Stimulated activated CD8-positive, alpha-beta memory T cell treated with anti-CD3 and anti-CD28 coated beads, Interleukin-2, amount 100 ng/mL, for 1 hour (primary cell): ENCODE data around the gene GLO1.
"Not testable (repeated sequence)": the region's sequence is repeated elsewhere in the genome, so short reads cannot be mapped to it uniquely, and the experiment has no call there.

Source experiments
- DNase-seq, 2 donors: peaks; one replicate each; pipeline ENCODE4 v3.0.0-alpha.2; 2020; ENCODE audit warnings: low read depth in 2 of 2

Gene GLO1

DNA sequence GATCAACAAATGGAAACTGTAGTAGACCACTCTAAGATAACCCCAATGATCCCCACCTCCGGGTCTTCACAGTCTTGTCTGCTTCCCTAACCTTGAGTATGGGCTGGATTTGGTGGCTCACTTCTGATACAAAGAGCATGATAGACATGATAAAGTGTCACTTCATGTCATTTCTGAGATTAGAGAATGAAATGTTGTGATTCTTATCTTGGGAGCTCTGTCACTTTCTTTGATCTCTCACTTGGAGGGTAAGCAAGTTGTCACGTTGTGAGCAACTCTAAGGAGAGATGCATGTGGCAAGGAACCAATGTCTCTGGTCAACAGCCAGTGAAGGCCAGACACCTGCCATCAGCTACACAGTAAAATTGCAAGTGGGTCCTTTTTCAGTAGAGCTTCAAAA lies 3.0 kb upstream of the GLO1 start:
- DNase-seq = no peak

DNA sequence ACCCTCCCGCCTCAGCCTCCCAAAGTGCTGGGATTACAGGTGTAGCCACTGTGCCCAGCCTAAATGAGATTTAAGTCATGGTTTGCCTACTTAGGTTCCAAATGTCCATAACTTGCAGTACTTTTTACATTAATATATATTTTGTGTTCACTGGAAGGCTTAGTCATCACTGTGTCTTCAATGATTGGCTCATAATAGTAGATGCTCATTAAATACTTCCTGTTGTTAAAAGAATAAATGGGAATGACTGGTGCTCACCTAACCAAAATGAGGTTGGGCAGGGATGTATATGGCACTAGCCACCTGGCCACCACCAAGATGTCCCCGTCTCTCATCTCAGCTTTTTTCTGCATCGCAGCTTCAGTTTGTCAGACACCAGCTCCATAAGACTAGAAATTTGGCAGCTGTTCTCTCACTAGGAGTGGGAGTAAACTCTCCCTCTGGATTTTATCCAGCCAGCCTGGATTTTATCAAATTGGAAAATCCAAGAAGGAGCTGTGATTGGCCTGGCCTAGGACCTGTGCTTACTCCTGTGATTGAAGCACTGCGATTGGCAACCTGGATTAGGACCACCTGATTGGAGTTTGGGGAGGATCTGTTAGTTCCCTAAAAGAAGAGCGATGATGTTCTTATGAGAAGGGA lies 1.1 kb upstream of the GLO1 start:
- DNase-seq = no peak

DNA sequence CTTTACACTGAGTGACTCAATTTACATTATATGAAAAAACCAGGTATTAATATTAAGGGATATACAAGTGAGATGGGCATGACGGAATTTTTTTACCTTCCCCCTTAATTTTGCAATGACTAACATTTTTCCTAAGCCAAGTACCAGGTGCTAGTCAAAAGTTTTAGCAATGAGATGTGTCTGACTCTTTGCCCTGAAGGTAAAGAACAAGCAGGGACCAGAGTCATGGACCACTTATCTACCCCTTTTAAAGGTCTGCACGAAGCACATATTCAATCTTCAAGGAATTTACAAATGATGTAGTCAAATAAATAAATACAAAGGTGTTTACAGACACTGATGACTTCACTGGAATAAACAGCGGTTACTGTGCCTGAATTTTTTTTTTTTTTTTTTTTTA lies 1.4 kb downstream of the GLO1 start:
- no peak for DNase-seq

DNA sequence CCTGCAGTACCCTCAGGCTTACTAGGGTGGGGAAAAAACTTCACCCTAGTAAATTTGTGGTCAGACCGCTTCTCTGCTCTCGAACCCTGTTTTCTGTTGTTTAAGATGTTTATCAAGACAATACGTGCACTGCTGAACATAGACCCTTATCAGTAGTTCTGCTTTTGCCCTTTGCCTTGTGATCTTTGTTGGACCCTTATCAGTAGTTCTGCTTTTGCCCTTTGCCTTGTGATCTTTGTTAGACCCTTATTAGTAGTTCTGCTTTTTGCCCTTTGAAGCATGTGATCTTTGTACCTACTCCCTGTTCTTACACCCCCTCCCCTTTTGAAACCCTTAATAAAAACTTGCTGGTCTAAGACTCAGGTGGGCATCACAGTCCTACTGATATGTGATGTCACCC lies 3.2 kb downstream of the GLO1 start:
- DNase-seq = not testable (repeated sequence)

DNA sequence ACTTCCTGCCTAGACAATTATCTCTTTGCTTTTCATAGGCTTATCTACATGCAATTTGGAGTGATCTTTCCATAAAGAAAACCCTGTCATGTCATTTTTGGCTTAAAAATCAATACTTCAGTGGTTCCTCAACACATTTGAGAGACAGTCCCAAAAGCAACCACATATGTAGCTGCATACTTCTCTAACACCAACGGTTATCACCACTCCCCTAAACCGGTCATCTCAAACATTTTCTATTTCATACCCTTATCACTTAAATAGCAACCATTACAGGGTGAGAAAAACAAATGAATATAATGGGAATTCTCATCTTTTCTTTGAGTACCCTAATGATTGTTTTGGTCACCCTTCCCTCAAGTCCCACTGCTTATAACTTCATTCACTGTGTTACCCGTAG lies 5.1 kb downstream of the GLO1 start:
- no peak for DNase-seq

DNA sequence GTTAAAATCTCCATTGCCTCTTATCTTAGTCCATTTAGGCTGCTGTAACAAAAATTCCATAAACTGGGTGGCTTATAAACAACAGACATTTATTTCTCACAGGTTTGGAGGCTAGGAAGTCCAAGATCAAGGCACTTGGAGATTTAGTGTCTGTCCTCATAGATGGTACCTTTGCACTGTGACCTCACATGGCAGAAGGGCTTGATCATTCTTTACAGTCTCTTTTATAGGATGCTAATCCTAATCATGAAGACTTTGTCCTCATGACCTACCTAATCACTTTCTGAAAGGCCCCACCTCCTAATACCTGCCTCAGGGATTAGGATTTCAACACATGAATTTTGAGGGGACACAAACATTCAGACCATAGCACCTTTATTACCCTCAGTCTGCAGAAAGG lies 6.6 kb downstream of the GLO1 start:
- no peak for DNase-seq

DNA sequence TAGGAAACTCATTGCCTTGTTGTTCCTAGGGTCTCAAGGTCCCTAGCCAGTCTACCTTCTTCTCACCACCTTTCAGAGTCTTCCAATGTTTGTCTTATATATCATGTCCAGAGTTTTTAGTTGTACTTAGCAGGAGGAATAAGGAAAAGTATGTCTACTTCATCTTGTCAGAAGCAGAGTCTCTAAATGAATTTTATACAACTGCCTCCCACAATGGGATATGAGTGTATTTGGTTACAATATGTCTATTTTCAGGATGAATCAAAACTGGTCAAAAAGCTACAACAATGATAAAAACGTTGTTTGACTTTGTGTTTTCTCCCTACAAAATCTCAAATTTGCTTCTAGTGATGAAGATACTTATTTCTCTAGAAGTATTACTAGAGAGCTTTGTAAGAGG lies 7.0 kb downstream of the GLO1 start:
- DNase-seq = no peak

DNA sequence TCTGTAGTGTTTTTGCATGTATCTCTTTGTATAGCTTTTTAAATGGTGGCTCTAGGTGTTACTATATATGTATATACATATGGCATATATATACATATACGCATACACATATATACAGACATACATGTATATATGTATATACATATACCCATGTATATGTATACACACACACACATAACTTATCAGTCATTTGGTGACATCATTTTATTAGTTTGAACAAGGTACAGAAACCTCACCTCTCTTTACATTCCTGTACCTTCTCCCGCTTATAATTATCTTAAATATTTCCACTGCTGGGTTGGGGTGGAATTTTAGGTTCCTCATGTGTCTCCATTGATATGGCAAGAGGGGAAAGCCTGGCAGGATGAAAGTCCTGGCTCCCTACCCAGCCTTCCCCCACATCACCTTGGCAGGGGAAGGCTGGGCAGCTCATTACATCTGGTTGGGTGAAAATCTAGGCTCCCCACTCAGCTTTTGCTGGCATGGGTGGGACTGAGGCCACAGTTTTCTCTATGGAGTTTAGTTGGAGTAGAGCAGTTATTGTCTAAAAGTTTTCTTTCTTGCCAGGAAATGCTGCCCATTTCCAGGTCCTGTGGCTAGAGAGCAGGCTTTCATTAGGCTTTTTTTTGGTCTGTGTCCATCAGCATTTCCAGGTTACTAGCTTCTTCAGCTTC lies 7.6 kb downstream of the GLO1 start:
- no peak for DNase-seq

DNA sequence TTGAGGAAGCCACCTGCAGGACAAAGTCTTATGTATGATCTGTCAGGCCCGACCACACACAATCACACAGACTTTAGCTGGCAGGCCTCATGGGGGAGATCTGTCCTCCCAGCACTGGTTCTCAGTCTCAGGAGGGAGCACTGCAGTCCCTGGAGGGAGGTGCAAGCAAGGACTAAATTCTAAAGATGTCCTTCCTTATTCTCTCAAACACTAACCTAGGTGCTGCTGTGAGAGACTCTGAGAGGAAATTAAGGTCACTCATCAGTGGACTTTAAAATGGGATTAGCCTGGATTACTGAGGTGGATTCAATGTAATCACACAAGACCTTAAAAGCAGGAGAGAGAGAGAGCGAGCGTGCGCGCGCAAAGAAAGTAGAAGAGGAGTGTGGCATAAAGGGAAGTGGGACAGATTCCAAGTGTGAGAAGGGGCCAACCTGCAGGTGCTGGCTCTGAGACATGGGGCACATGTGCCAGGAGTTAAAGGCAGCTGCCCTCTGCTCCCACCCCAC lies 14.3 kb downstream of the GLO1 start:
- no peak for DNase-seq

DNA sequence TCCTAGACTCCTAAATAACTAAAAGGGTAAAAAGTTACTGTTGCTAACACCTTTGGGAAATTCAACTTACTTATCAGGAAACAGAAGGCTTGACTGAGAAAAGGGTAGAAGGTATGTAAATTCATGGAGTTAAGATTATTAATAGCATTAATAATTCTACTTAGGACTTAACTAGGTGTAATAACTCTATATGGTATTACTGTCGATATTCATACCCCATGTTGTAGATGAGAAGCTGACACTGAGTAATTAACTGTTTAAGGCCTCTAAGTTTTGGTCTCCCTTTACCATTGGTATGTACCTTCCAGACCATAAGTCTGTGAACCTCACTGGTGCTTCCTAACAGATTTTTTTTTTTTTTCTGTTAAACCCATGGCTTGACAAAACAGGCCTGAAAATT lies 15.4 kb downstream of the GLO1 start:
- no peak for DNase-seq

DNA sequence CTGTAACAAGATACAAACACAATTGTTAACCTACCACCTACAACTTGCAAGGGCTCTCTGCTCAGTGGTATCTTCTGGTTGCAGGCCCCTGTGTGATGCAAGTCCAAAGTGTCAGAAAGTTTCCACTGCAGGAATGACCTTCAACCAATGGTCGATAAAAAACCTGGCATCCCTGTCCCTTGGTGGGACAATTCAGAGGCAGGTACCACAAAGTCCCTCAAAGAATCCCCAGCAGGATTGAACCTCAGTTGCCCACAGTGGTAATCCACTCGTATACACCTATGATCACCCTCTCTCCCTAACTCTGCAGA lies 15.9 kb downstream of the GLO1 start:
- DNase-seq = no peak

DNA sequence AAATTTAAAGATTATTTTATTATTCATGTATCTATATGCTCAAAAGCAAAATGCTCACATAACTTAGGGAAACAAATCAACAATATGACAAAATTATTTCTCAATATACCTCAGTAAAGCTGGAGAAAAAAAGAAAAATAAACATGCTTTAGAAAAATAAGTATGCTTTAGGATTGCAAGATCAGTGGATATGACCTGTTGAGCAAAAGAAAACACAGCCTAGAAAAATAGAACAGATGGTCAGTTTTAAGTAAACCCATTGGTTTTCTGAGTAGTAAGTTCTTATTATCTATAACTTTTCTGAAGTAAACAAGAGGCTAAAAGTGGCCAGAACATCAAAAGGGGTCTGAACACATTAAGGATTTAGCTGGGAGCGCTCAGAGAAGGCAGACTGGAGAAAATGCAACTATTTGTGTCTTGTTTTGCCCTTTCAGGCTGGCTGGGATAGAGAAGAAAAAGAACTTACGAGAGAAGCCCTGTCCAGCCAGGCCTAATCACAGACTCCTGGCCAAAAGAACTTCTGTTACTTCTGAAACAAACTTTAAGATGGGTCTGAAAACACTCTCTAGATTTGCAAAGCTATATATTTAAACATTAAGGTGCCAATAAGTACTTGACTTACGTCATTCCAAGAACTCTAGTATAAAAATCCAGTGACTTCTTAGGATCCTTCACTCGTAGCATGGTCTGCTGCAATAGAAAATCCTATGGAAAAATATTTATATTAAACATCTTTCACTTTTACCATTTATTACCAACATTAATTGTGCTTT lies 16.5 kb downstream of the GLO1 start:
- no peak for DNase-seq

DNA sequence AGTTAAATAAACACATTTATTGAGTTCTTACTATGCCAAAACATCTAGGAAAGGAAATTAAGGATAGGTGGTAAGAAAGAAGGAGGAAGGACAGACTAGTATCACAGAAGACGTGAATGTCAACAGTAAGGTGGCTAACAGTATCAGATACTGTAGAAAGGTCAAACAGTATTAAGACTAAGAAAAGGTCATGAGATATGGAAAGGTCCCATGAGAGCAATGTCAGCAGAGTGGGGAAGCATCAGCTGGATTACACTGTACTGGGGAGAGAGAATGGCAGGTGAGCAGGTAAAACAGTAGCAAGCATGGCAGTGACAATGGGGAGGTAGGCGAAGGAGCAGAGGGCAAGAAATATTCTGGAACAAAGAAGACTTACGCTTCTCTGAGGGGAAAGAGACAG lies 18.0 kb downstream of the GLO1 start:
- DNase-seq = no peak

DNA sequence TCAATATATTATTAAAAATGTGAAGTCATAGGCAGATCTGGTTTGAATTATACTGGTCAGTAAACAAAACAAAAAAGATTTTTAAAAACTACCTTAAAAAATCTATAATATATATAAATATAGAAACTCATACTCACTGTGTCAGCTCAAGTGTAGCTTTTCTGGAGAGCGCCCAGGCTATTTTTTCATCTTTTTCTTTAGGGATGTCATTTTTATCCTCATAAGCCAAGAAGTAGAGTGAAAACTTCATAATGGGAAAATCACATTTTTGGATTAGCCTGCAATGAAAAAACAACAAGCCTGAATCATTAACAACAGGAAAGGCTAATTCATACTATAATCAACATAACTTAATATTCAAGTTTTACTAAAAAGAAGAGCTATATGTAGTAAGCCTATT lies 18.7 kb downstream of the GLO1 start:
- DNase-seq = no peak

DNA sequence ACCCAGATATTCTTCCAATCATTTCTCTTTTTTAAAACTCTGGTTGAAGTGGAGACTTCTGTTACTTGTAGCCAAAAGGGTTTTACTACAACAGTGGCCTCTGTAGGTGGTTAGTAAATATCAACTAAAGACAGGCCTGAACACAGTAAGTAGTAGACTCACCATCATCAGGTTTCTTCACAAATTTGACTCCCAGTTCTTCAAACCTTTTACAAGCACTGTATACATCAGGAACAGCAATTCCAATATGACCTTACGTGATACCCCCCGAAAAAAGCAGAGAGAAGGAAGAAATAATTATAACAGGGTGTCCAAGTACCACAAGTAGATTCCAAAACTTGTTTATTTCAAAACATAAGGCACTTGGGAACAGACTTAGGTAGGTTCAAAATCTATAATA lies 21.1 kb downstream of the GLO1 start:
- DNase-seq = no peak

DNA sequence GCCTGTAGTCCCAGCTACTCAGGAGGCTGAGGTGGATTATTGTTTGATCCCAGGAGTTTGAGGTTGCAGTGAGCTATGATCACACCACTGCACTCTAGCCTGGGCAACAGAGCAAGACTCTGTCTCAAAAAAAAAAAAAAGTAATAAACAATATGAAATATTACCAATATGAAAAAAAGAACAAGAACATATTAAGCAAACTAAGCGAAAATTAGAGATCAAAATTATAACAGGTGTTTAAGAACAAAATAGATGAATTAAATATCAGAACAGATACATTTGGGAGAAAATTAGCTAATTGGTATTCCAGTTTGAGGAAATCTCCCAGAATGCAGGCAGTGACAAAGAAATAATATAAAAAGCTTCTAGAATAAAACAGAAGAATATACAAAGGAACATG lies 23.3 kb downstream of the GLO1 start:
- no peak for DNase-seq

DNA sequence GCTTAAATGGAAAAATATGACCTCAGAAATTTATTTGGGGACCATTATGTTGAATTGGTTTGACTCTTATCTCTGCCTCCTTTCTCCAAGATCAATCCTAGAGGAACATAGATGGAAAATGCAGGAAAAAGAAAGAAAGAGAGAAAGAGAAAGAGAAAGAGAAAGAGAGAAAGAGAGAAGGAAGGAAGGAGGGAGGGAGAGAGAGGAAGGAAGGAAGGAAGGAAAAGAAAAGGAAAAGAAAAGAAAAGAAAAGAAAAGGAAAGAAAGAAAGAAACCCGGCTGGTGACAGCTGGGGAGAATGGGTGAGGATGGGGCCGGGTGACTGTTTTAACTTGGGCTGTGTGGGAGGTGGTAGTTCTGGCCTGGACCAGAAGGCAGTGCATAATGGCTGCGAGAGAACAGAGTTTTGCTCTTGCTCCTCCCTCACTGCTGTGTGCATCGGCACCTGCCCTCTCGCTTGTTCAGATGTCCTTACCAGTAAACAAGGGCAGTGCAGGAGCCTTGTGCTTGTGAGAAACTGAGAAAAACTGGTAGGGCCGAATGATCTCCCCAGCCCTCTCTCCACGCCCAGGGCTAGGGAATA lies 24.7 kb downstream of the GLO1 start:
- DNase-seq = no peak

DNA sequence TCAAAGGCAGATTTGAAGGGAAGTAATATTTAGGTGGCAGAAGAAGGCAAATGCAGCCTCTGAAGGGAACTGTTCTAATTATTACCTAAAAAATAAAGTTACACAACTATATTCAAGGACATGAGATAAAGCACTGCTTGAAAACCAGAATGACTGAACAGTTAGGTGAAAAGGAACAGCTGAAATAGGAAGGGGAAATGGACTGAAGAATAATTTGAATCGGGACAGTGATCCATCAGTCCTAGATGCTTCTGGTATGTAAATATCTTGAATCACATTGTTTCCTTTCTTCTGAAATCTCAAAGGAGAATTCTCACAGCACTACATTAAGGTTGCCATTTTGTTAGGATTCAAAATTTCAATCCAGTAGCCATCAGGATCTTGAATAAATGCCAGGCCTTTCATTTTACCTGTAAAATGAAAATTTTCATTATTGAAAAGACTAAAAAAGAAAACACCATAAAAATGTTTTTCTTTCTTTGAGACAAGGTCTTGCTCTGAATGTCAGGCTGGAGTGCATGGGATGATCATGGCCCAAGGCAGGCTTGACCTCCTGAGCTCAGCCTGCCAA lies 25.9 kb downstream of the GLO1 start:
- no peak for DNase-seq

DNA sequence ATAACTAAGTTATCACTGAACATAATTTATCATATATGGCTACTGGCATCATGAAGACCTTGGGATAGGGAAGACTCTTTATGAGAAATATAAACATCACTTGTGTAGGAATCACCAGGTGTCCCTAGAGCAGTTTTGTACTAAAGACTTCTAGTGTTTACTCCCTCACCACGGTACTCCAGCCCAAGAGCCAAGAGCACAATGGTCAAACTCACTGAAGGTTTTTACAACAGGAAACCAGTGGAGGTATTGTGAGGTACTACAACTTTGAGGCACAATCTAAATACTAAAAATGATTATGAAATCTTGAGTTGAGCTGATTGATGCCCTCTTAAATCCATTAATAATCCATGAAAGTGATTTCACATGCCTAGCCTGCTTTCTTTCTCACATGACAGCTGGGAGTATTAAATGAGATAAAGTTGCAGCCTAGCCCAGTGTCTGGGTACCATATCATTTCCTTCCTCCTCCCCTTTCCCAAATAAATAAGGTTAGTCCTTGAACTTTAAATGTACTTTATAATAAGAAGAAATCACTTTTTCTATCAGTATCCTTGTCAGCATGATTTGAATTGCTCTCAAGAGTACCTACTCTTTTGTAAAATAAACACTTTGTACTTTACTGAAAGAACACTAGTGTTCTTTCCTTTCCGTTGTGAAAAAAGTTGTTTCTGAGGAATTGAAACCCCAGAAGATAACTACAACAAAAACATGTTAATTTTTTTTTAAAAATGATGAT lies 26.5 kb downstream of the GLO1 start:
- no peak for DNase-seq

DNA sequence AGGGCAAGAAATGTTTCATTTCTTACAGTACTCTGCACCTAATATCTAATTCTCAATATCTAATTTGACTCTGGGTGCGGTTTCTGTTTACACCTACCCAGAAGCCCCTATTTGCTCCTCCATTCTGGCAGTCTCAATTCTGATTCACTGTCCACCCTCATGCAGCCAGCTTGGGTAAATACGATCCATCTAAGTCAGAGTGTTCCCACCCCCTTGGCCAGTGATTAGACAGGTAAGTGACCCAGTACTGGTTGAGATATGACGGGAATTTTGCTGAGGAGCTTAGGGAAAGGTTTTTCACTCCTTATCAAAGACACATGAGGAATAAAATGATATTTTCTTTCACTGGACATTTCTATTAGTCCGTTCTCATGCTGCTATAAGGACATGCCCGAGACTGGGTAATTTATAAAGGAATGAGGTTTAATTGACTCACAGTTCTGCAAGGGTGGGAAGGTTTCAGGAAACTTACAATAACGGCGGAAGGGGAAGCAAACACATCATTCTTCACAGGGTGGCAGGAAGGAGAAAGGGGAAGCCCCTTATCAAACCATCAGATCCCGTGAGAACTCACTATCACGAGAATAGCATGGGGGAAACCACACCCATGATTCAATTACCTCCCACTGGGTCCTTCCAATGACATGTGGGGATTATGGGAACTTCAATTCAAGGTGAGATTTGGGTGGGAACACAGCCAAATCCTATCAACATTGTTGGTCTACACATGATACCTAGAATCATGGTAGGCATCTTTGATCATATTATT lies 29.4 kb downstream of the GLO1 start:
- DNase-seq = no peak

DNA sequence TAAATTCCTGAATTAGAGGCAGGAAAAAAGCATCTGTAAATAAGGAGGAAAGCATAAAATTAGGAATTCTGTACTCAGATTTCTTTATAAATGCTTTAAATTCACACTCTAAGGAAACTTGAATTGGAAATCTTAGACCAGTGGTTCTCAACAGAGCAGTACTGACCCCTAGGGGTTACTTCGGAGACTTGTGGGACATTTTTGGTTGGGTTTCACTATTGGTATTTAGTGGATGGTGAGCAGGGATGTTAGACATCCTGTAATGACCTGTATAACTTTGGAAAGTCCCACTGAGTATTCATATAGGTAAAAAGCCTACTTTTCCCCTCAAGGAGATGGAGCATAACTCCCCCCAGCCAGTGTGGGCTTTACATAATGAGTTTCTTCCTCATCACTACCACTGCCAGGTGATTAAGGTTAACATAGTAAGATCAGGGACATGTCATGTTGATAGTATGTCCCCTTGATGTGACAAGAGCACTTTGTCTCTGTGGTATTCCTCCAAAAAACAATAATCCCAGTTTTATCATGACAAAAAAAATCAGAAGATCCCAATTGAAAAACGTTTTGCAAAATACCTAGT lies 31.0 kb downstream of the GLO1 start:
- no peak for DNase-seq
